NCI-H2107 (cell line): Measurements from ENCODE around the gene ERRFI1.

Experiments
- DNase-seq: peaks from one replicate; lab custom pipeline; 2025; lab: John Stamatoyannopoulos, UW

The ERRFI1 gene

GRCh38 chr1:8018492-8019228 lies 7.4 kb downstream of the ERRFI1 start:
- DNase-seq, result no peak

- DNase-seq, result no peak
Measured at GRCh38 chr1:8017495-8018197, 8.5 kb downstream of the ERRFI1 start.

GRCh38 chr1:8016895-8017241 lies 9.2 kb downstream of the ERRFI1 start:
- no peak for DNase-seq

GRCh38 chr1:8016210-8016894 lies 9.8 kb downstream of the ERRFI1 start:
- no peak for DNase-seq

GRCh38 chr1:8015809-8016165 lies 10.3 kb downstream of the ERRFI1 start:
- DNase-seq, result no peak

- DNase-seq, result no peak
Measured at GRCh38 chr1:8015036-8015808, 10.9 kb downstream of the ERRFI1 start.

GRCh38 chr1:8014381-8014988 lies 11.6 kb downstream of the ERRFI1 start:
- no peak for DNase-seq

GRCh38 chr1:8013800-8014199 lies 12.3 kb downstream of the ERRFI1 start:
- no peak for DNase-seq

- DNase-seq, result no peak
Measured at GRCh38 chr1:8013399-8013798, 12.7 kb downstream of the ERRFI1 start.

- DNase-seq, result no peak
Measured at GRCh38 chr1:8012955-8013354, 13.2 kb downstream of the ERRFI1 start.

- DNase-seq, result no peak
Measured at GRCh38 chr1:8011923-8012858, 13.9 kb downstream of the ERRFI1 start.

- no peak for DNase-seq
Measured at GRCh38 chr1:8011016-8011415, 15.1 kb downstream of the ERRFI1 start.

- DNase-seq, result no peak
Measured at GRCh38 chr1:8010080-8010664, 15.9 kb downstream of the ERRFI1 start.

GRCh38 chr1:8009043-8010002 lies 16.8 kb downstream of the ERRFI1 start:
- no peak for DNase-seq

- DNase-seq, result no peak
Measured at GRCh38 chr1:8006037-8006963, 19.8 kb downstream of the ERRFI1 start.

- DNase-seq, result no peak
Measured at GRCh38 chr1:8004803-8005573, 21.1 kb downstream of the ERRFI1 start.

GRCh38 chr1:8004113-8004802 lies 21.9 kb downstream of the ERRFI1 start:
- no peak for DNase-seq
